Liver (tissue), 3 donors: ENCODE measurements around the gene SYNDIG1.

ENCODE experiments used
- GABPA ChIP-seq, 2 donors: IDR thresholded peaks in 1 of 2; conservative IDR thresholded peaks in 1 of 2; 2 replicates each; pipeline ENCODE4 v1.6.1; 2016; ENCODE audit warnings: antibody characterized with exemption in 2 of 2, mild to moderate bottlenecking in 1 of 2, moderate library complexity in 1 of 2
- SP1 ChIP-seq: IDR thresholded peaks from 2 replicates; pipeline ENCODE4 v1.6.1; 2018; ENCODE audit warnings: antibody characterized with exemption, mild to moderate bottlenecking
- TAF1 ChIP-seq: conservative IDR thresholded peaks from 2 replicates; pipeline ENCODE4 v1.6.1; 2016; ENCODE audit warnings: antibody characterized with exemption, mild to moderate bottlenecking
- TF ChIP-seq, protein P1 (sequence below): fragments of 150-350 bp; IDR thresholded peaks from 2 replicates; pipeline ENCODE4 v1.5.1; 2017; ENCODE audit warnings: improper control_type of control experiment, low read depth, low read length; ENCODE audit not compliant: missing input control
- donor health status: healthy.
- donor health status: healthy.

DNA sequence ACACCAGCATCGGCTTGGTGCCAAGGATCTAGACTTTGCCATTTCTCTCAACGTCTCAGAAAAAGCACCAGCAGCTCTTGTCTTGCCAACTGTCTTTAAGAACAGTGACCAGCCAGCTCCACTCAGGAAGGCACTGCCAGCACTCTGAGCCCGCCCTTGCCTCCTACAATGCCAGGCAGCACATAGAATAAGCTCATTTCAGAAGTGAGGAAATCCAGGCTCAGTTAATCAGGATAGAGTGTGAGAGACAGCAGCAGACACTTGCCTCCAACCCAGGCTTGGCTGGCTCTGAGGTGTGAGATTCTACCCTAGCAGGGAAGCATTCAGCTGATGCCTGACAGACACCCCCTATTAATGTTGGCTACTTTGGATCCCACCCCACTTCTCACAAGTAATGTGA is 4.3 kb upstream of the SYNDIG1 start:
- TF ChIP-seq SP1, result no peak
- TF ChIP-seq TAF1, result no peak
- TF ChIP-seq, protein P1, sequence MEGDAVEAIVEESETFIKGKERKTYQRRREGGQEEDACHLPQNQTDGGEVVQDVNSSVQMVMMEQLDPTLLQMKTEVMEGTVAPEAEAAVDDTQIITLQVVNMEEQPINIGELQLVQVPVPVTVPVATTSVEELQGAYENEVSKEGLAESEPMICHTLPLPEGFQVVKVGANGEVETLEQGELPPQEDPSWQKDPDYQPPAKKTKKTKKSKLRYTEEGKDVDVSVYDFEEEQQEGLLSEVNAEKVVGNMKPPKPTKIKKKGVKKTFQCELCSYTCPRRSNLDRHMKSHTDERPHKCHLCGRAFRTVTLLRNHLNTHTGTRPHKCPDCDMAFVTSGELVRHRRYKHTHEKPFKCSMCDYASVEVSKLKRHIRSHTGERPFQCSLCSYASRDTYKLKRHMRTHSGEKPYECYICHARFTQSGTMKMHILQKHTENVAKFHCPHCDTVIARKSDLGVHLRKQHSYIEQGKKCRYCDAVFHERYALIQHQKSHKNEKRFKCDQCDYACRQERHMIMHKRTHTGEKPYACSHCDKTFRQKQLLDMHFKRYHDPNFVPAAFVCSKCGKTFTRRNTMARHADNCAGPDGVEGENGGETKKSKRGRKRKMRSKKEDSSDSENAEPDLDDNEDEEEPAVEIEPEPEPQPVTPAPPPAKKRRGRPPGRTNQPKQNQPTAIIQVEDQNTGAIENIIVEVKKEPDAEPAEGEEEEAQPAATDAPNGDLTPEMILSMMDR, result no peak
- no peak for TF ChIP-seq GABPA (IDR thresholded peaks at IDR 0.05 in 1 of 2, conservative IDR thresholded peaks at IDR 0.05 in 1 of 2)
